GM04503 (cell line): ENCODE results near the gene TBXAS1.
A peak's percentile ranks its signal among the peaks of the same experiment; 100 is the strongest.

Experiments
- DNase-seq: peaks from one replicate; pipeline ENCODE4 v3.0.0-alpha.2; 2012; ENCODE audit warnings: low read depth

The TBXAS1 gene

DNA sequence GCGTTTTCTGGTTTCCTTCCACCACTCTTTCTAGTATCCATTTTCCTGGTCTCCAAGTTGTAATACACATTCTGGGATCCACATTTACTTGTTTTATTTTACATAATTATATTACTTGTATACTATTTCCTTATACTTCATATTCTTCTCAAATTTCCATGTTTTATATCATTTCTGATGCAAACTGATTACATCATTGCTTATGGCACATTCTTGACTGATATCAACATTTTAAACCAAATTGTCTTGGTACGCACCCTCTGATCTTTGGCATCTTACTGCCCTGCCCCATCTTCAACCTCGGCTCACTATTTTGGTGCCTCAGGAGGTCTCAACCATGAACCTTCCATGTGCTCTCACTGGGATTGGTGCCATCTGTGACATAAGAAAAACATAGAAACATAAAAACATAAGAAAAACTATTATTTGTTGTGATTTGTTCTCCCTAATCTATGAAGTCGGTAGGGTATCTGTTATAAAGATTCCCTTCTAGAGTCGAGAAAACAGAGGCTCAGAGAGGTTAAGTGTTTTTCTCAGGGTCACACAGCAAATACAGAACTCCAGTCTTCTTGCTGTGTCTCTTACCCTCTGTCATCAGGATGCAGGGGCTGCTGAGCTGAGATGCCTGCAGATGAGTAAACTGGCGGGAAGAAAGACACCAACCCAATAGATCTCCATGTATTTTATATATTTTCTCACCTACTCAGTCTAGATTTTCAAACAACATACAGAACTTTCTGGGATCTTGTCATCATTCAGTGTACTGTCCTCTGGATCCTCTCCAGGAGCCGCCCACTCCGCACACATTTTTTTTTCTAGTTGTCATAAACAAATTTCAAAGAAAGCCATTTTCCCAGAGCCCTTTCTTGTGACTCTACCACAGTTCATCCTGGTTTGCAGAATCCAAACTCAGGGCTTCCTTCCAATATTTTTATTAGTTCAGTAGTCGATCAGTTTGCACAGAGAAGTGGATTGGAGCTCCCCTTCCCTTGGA is 154.2 kb downstream of the TBXAS1 start:
- DNase-seq: no peak

DNA sequence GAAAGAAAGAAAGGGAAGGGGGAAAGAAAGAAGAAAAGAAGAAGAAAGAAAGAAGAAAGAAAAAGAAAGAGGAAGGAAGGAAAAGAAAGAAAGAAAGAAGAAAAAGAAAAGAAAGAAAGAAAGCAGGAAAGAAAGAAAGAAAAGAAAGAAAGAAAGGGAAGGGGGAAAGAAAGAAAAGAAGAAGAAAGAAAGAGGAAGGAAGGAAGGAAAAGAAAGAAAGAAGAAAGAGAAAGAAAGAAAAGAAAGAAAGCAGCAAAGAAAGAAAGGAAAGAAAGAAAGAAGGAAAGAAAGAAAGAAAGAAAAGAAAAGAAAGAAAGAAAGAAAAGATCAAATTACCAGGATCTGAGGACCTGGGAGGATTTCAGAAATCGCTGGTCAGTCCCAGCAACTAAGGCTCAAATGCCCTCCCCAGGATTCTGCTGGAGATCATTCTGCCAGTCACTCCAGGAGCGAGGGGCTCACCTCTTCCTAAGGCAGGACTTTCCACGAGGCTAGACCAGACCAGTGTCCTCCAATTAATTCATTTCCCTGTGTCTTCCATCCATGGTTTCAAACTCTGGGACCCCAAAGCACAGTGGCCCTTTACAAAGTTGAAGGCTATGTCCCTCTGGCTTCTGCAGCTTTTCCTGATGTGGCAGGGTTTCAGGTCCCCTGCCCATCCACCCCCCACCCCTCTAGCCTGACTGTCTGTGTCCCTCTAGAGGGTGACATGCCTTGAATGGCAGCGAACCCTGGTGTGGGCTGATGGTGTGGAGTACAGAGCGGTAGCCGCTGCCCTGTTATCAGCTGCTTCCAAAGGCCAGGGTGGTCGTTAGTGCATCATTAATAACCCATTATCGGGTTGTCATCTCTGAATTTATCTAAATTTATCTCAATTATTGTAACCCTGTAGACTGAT is 155.8 kb downstream of the TBXAS1 start:
- no peak for DNase-seq

DNA sequence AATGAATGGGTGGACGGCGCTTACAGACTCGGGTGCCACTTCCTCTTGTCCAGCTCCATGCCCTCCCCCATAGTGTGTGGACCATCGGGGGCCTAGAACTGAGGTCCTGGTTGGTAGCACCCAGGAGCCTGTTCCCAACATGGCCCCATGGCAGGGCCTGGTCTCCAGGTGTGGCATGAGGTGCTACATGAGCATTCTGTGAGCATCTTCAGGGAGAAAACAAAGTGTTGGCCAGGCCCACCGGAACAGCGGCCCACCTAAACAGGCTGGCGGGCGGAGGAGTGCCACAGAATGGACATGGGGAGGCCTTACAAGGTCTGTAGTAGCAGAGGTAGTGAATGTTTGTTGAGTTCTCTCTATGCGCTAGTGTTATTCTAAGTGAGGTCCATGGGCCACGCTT is 156.7 kb downstream of the TBXAS1 start:
- DNase-seq: no peak

DNA sequence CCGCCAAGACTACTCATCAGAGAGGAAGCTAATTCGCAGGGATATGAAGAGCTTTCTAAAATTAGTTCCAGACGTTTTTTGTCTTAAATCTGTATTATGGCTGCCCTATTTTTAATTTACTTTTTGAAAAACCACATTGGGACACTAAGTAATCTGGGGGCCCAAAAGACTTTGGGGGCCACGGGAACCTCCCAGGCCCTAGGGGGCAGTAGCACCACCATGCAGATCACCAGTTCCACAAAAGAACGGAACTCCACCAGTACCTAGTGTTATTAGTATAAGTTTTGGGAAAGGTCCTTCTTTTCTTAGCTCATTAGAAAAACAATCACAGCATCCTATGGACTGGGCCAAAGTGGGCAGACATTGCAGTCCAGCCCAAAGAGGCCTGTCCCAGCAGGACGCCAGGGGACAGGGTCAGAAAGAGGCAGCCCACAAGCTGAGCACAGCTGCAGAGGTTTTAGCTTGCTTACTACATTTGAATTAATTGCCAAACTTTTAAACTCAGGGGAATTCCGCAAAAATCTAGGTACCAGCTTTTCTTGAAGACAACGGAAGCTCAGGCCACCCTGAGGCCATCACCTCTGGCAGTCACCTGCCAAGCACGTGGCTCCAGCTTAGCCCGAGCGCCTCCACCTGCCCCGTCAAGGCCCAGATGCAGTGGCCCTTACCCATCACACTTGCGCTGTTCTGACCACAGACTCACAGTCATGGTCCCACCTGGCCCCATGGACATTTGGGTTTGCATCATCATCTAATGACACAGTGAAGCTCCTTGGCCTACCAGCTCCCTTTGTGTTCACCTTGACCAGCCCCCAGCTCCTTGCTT is 158.8 kb downstream of the TBXAS1 start:
- DNase-seq: no peak

DNA sequence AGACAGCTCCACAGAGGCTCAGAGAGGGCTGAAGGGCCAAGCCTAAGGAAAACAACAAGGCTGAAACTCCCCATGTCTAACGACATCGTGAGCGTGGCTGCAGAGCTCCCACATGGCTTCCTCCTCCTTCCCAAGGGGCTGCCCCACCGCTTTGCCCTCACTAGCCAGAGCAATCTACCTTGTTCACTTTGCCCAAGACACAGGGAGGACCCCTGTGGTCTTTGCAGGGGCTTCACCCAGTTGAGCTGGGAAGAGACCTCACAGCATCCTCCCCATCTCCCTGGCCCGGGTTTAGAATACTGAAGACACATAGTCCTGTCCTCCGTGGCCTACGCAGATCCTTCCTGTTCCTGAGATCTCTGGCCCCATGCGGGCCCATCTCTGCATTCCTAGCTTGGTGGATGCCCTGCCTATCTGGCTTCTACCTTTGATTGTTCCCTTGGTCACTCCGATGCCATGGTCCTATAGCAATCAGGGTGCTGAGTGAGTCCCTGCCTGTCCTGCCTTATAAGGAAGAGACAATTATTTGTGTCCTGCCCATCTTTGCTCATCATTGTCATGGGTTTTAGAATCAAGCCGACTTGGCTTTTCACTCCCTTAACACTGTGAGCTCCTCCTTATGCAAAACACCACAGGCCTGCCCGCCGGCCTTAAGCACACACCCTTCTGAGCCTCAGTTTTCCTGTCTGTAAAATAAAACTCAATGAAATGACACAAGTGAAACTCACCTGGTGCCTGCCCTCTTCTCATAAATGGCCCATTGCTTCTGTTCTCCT is 160.5 kb downstream of the TBXAS1 start:
- DNase-seq: no peak

DNA sequence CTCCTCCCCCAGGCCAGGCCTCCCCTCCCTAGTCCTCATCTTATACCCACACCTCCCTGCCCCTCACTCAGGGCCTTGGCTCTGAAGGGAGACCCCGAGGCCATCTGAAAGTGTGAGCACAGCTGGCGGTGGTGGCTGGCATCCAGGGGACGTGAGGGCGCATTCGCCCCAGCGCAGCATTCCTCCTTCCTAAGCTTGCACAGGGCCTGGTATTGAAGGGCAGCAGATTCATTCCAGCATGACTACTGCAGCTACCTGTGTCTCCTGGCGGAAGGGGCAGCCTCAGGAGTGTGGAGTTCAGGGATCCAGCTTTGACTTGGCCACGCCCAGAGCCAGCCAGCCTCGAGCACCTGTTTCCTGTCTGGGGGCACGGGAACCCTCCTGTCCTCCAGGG is 161.1 kb downstream of the TBXAS1 start:
- no peak for DNase-seq

DNA sequence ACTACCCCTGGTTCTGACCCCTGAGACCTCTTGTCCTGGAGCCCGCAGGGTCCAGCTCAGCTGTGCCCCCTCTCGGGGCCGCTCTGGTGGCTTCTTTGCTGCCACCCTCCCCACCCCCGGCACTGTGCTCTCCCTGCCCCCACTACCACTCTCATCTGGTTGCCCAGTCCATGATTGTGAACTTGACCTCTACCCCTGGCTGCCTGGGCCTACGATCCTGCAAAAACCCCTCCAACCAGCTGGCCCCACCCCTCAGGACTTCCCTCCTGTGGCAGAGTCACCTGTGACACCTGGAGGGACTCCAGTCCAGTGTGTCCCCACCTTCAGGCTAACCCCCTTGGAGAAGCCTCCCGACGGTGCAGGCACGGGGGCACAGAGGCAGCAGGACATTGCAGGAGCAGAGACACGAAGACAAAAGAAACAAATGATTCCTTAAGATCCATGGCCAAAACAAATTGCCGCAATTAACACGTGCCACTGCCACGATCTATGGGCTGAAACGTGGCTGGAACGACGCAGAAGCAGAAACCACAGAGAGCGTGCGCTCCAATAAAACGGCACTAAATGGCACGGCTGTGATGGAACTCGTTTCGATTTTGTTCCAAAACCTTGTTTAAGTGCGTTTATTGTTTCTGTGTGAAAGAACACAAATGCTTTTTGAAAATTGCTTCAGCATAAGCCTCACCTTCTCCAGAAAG is 161.7 kb downstream of the TBXAS1 start:
- no peak for DNase-seq

DNA sequence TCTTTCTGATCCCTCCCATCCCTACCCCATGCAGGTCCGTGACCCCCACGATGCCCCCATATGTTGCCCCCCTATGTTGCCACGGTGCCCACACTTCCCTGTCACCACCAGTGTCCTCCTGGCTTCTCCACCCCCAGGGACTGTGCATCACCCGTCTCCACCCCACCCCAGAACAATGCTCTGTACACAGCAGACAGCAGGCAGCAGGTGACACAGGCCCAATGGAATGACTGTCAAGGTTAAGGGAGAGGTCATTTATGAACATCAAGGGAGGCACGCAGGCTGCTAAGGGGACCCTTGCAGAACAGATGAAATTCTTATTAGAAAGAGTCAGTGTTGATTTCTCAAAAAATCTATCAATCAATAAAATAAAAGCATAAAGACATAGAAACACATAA is 162.2 kb downstream of the TBXAS1 start:
- DNase-seq: no peak

DNA sequence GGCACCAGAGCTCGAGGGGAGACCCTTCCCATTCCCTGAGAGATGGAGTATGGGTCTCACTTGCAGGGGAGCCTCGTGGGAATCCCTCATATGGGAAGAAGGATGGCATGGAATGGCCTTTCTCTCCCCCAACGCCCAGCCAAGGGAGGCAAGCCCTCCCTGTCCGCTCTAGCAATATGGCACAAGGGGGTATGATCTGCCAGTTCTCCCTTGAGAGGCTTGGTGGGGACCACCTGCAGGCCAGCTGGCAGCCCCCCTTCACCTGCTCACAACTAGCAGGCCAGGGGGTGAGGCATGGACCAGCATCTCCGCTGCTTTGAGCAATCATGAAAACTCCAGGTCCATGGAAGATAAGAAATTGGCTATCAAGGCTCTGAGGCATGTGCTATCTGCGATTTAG is 162.8 kb downstream of the TBXAS1 start:
- DNase-seq: no peak

DNA sequence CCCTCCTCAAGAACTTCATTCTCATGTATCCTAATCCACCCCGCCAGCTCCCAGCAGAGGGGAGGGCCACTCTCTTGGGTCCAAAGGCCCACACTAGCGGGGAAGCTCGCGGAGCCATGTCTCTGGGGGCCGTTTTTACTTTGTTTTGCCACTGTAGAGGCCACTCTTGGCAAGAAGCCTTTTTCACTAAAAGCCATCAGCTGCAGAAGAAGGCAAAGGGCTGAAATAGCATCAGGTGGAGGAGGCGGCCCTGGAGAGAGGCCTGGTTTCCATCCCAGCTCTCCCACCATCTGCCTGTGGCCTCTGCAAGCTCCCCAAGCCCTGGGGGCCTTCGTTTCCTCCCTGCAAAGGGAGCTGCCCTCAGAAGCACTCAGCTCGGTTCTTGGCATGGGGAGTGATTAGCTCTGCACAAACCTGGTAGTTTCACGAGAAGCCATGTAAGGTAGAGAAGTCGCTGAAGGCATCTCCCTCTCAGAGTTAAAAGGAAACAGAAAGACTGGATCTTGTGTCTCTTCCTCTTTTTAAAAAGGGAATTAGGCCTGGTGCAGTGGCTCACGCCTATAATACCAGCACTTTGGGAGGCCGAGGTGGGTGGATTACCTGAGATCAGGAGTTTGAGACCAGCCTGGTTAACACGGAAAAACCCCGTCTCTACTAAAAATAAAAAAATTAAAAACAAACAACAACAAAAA is 163.4 kb downstream of the TBXAS1 start:
- DNase-seq: no peak

DNA sequence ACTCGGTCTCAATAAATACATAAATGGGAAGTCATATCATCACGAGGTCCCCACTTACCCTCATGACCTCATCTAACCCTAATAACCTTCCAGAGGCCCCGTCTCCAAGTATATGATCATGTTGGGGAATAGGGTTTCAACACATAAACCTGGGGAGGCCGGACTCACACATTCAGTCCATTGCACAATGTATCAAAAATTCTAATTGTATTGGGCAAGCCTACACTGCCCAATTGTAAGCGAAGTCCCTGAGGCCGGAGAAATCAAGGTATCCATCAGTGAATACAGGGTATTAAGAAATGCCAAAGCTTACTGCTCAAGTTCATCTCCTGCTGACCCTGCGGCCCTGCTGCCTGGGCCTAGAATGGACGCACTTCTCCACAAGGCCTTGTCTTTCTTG is 164.1 kb downstream of the TBXAS1 start:
- DNase-seq: no peak

DNA sequence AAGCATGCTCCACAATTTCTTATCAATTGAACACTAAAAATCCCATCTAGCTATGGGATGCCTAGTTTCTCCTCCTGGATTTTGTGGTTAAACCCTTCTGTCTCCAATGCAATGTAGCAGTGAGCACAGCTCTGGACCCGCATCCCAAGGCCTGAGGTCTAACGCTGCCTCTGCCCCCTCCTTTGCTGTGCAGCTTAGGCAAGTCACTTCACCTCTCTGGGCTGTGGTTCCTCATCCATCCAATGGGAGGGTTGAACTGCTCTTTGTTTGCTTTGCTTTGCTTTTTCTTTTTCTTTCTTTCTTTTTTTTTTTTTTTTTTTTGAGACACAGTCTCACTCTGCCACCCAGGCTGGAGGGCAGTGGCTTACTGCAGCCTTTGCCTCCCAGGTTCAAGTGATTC is 164.5 kb downstream of the TBXAS1 start:
- no peak for DNase-seq

DNA sequence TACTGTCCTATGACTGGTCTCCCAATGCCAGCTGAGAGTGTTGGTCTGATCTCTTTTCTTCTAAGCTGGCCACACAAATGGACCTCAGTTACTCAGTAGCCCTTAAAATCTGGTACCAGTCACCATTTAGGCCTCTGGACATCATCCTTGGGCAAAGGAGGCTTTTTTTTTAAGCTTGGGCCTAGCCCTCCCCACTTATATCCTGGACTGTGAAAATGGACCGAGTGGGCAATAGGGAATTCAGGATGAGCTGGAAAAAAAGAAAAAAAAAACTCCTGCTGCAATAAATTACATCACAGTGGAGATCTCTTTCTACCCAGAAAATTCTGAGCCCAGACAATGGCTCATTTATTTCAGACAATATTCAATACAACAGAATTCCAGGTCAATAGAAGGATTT is 165.3 kb downstream of the TBXAS1 start:
- DNase-seq: no peak

DNA sequence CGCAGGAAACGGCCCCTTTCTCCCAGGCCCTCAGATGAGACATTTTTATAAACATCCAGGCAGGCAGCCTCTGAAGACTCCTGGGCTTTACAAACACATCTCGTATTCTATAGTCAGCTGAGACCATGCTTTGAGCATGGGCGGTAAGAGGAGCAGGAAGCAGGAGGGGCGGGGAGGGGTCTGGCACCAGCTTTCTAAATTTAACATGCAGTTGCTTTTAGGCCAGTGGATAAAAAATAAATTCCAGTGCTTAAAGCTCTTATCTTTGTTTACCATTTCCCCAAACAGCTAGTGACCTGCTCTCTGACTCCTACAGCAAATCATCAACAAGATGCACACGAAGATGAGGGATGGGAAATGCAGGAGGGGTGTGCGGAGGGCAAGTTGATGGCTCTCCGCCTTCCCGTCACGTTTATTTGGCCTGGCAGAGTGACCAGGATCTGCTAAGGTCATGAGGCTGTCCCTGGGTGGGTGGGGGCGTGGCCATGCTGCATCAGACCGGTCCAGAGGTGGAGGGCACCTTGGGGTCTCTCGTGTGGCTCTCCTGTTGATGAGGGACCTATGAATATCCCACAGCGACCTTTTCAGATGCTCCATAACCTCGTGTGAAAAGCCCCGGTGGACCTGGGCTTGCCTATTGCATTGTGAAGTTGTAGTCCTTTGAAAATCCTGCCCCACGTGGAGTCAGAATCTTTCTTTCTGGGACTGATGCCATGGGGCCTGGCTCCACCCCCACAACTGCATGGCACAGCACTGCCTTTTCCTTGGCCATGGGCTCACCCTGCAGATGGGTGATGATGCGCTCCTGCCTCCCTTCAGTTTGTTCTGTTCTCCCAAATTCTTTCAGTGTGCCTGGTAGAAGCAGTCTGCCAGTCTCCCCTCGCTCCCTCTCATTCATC is 166.2 kb downstream of the TBXAS1 start:
- DNase-seq: peak; percentile 11

DNA sequence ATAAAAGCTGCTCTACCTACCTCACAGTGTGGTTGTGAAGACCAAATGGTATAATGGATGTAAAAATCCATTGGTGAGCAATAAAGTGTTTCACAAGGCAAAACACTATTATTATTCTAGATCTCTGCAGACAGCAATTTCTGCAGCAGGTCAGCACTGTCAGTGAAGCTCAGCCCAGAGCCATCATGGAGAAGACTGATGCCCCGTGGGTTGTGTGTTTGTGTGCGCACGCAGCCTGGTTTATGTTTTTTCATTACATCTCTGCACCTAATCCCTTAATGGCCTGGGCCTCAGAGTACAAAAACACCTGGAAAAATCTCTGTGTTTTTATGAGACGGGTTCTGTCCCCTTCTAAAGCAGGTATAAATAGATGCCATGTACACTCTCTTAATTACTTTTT is 169.5 kb downstream of the TBXAS1 start:
- DNase-seq: no peak

DNA sequence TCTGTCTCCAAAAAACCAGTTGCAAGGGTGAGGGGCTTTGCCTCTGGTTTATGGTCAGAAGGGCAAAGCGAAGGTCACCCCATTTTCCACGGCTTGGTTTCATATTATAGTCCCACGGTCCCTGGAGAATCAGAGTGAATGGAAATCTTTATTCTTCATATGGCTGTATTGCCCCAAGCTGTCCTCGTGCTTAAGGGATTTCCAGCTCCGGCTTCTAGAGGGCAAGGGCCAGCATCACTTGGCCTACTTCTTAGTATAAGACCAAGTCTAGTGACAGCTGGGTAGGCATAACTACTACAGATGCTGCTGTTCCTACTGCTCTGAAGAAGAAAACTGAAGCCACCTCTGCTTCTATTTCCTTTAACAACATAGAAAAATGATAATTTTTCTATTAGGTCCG is 170.5 kb downstream of the TBXAS1 start:
- DNase-seq: no peak

DNA sequence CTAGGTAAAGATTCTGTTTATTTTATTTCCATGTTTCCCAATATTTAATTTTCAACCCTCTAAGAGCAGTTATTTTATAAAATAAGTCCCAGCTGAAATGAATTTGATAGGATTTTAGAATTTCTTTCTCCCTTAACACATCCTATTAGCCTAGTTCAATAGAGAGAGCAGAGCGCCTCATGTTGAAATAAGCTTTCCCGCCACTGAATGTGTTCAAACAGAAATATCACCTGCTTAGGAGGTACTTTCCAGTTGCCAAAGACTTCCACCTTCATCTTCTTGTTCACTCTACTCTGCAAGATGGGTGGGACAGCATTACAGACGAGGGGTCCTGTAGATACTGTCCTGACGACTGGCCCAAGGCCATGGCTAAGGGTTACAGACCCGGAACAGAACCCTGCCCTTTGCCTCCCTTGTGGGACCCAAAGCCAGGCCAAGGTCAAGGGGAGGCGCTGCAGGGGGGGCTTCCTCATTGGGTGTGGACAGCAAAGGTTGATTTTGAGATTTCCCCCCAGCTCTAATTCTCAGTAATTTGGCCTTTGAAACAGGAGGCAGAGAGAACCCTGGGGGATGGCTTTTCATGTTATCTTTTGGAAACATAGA is 171.7 kb downstream of the TBXAS1 start:
- no peak for DNase-seq

DNA sequence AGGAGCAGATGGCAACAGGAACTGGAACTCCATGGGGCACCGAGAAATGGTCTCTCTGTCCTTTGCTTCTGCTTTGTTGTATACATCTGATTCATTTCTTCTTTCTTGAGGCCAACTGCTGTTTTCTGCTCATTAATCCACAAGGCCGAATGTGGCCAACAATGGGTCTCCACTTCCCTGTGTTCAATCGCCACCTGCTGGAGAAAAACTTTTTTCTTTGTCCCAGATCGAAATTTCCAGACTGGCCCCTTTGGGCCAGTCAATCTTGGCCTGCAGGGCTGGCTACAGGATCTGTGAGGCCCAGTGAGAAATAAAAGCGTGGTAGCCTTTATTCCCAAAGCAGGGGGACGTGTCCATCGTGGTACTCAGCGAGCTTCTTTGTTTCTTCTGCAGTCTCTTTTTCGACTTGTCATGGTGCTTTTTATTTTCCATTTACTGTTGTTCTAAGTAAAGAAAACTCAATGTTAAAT is 174.9 kb downstream of the TBXAS1 start:
- DNase-seq: peak; percentile 13
